Endothelial cell of umbilical vein (primary cell): ENCODE data around the gene ZNF470.

Experiments used
- EZH2 ChIP-seq: IDR thresholded peaks from 2 replicates; pipeline ENCODE4 v1.6.1; 2012; ENCODE audit warnings: borderline replicate concordance, low read depth, mild to moderate bottlenecking, moderate library complexity, low read length, inconsistent platforms; ENCODE audit not compliant: severe bottlenecking
- POLR2A ChIP-seq: IDR thresholded peaks from 2 replicates; pipeline ENCODE4 v1.6.1; 2012; ENCODE audit warnings: low read depth, mild to moderate bottlenecking, control low read depth, low read length
- TF ChIP-seq, protein P1 (sequence below), 2 donors: IDR thresholded peaks; 1 replicate in 1 of 2; 2 replicates in 1 of 2; pipeline ENCODE4 v1.5.1; 2011; ENCODE audit warnings: low read length in 2 of 2, mild to moderate bottlenecking in 2 of 2, moderate library complexity in 2 of 2, control low read depth in 1 of 2, inconsistent platforms in 1 of 2, low read depth in 1 of 2; ENCODE audit not compliant: insufficient read depth in 1 of 2; ENCODE audit errors: extremely low read depth in 1 of 2
- TF ChIP-seq, protein P2 (sequence below): IDR thresholded peaks from 2 replicates; pipeline ENCODE4 v1.6.1; 2011; ENCODE audit not compliant: insufficient read depth, insufficient read length

DNA sequence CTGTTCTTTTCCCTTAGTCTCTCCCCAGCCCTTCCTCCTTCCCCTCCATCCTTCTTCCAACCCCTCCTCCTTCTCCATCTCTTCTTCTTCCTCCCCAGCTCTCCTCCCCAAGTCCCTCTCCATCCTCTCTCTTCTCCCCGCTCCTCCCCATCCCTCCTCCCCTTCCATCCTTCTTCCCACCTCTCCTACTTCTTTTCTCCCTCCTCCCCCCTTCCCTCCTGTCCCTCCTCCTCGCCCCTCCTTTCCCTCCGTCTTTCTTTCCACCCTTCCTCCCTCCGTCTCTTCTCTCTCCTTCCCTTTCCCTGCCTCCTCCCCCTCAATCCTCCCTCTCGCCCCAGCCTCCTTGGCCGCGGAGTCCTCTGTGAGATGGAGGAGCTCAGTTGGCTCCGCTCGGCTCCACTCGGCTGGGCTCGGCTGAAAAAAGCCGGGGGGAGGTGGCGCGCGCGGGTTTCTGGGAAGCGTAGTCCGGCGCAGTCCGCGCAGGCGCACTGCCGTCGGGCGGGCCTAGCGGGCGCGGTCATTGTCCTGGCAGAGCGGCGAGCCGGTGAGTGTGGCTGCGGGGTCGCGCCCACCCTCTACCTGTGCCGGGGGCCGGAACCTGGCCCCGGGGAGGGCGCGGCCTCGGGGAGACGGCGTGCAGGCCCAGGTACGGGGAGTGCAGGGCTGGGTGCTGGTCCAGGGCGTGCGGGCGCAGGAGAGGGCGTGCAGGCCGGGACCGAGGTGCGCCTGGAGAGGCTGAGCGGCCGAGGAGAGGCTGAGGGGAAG is 27.7 kb downstream of the ZNF470 start, which contains the start of gene ZNF71:
- TF ChIP-seq, protein P1, sequence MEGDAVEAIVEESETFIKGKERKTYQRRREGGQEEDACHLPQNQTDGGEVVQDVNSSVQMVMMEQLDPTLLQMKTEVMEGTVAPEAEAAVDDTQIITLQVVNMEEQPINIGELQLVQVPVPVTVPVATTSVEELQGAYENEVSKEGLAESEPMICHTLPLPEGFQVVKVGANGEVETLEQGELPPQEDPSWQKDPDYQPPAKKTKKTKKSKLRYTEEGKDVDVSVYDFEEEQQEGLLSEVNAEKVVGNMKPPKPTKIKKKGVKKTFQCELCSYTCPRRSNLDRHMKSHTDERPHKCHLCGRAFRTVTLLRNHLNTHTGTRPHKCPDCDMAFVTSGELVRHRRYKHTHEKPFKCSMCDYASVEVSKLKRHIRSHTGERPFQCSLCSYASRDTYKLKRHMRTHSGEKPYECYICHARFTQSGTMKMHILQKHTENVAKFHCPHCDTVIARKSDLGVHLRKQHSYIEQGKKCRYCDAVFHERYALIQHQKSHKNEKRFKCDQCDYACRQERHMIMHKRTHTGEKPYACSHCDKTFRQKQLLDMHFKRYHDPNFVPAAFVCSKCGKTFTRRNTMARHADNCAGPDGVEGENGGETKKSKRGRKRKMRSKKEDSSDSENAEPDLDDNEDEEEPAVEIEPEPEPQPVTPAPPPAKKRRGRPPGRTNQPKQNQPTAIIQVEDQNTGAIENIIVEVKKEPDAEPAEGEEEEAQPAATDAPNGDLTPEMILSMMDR (IDR thresholded peaks at IDR 0.05; ENCODE audit: extremely low read depth in 1 of 2, insufficient read depth in 1 of 2, low read depth in 1 of 2, low read length in 2 of 2), result no peak
- no peak for TF ChIP-seq EZH2
- TF ChIP-seq POLR2A, result no peak
- TF ChIP-seq, protein P2, sequence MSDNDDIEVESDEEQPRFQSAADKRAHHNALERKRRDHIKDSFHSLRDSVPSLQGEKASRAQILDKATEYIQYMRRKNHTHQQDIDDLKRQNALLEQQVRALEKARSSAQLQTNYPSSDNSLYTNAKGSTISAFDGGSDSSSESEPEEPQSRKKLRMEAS, result no peak
